ENCODE measurements around the gene ARID3A. TPM values are rescaled to one million over a fixed set of nuclear protein-coding genes. Genes with fewer than 3 reads are reported as not detected.

Gene ARID3A
- total and polyA plus RNA-seq, 2 donors, result 4.4 to 8.8 TPM

GRCh38 chr19:947090-947706 lies 21.4 kb downstream of the ARID3A start:
- 72% methylated on average over 30 of the region's 30 CpGs for WGBS
- Histone ChIP-seq H3K27me3 (ENCODE audit: control insufficient read depth in 2 of 2, insufficient read depth in 1 of 2, low read length in 1 of 2) (peaks cover 0 to 6% of the 10 kb centered on the region in 2 donors), H3K4me1 (ENCODE audit: control insufficient read depth in 2 of 2, insufficient read depth in 2 of 2, low read length in 2 of 2) (peaks cover 0 to 18% of the 10 kb centered on the region in 2 donors), H3K9me3 (ENCODE audit: control insufficient read depth in 2 of 2, insufficient read depth in 1 of 2, low read length in 1 of 2) (peaks cover 0 to 9% of the 10 kb centered on the region in 2 donors), H3K27ac (ENCODE audit: low read depth in 1 of 2, low read length in 1 of 2) (no peak overlapping the region), H3K4me3 (ENCODE audit: low read length in 2 of 2) (no peak overlapping the region), H3K36me3 (ENCODE audit: control insufficient read depth in 2 of 2, insufficient read depth in 2 of 2, low read length in 1 of 2) (peaks cover 13 to 17% of the 10 kb centered on the region in 2 donors)
- DNase-seq (ENCODE audit: low read depth in 6 of 9, low spot score in 9 of 9), result no peak

GRCh38 chr19:947707-948539 lies 22.1 kb downstream of the ARID3A start:
- Histone ChIP-seq H3K4me3 (ENCODE audit: low read length in 2 of 2) (no peak overlapping the region), H3K36me3 (ENCODE audit: control insufficient read depth in 2 of 2, insufficient read depth in 2 of 2, low read length in 1 of 2) (peaks cover 11 to 13% of the 10 kb centered on the region in 2 donors), H3K9me3 (ENCODE audit: control insufficient read depth in 2 of 2, insufficient read depth in 1 of 2, low read length in 1 of 2) (peaks cover 0 to 5% of the 10 kb centered on the region in 2 donors), H3K27me3 (ENCODE audit: control insufficient read depth in 2 of 2, insufficient read depth in 1 of 2, low read length in 1 of 2) (peaks cover 0 to 6% of the 10 kb centered on the region in 2 donors), H3K4me1 (ENCODE audit: control insufficient read depth in 2 of 2, insufficient read depth in 2 of 2, low read length in 2 of 2) (peaks cover 3 to 26% of the 10 kb centered on the region in 2 donors), H3K27ac (ENCODE audit: low read depth in 1 of 2, low read length in 1 of 2) (peak overlapping the region in 1 of 2 donors; percentile 52)
- WGBS, result 53% methylated on average over 47 of the region's 47 CpGs
- DNase-seq (ENCODE audit: low read depth in 6 of 9, low spot score in 9 of 9), result peak in 1 of 9 donors; percentile 41

- Histone ChIP-seq H3K4me1 (ENCODE audit: control insufficient read depth in 2 of 2, insufficient read depth in 2 of 2, low read length in 2 of 2) (peaks cover 5 to 36% of the 10 kb centered on the region in 2 donors), H3K9me3 (ENCODE audit: control insufficient read depth in 2 of 2, insufficient read depth in 1 of 2, low read length in 1 of 2) (no peaks in the 10 kb centered on the region), H3K27me3 (ENCODE audit: control insufficient read depth in 2 of 2, insufficient read depth in 1 of 2, low read length in 1 of 2) (peaks cover 0 to 6% of the 10 kb centered on the region in 2 donors), H3K27ac (ENCODE audit: low read depth in 1 of 2, low read length in 1 of 2) (no peak overlapping the region), H3K36me3 (ENCODE audit: control insufficient read depth in 2 of 2, insufficient read depth in 2 of 2, low read length in 1 of 2) (peaks cover 10 to 13% of the 10 kb centered on the region in 2 donors), H3K4me3 (ENCODE audit: low read length in 2 of 2) (no peak overlapping the region)
- DNase-seq (ENCODE audit: low read depth in 6 of 9, low spot score in 9 of 9), result no peak
- WGBS, result 79% methylated on average over 25 of the region's 25 CpGs
Measured at GRCh38 chr19:948842-949496, 23.1 kb downstream of the ARID3A start.

GRCh38 chr19:950352-951066 lies 24.7 kb downstream of the ARID3A start:
- H3K4me1 ChIP-seq (ENCODE audit: control insufficient read depth in 2 of 2, insufficient read depth in 2 of 2, low read length in 2 of 2), result peaks cover 5 to 37% of the 10 kb centered on the region in 2 donors
- peaks cover 10 to 13% of the 10 kb centered on the region in 2 donors for H3K36me3 ChIP-seq (ENCODE audit: control insufficient read depth in 2 of 2, insufficient read depth in 2 of 2, low read length in 1 of 2)
- no peak overlapping the region for H3K27ac ChIP-seq (ENCODE audit: low read depth in 1 of 2, low read length in 1 of 2)
- no peaks in the 10 kb centered on the region for H3K9me3 ChIP-seq (ENCODE audit: control insufficient read depth in 2 of 2, insufficient read depth in 1 of 2, low read length in 1 of 2)
- peaks cover 0 to 6% of the 10 kb centered on the region in 2 donors for H3K27me3 ChIP-seq (ENCODE audit: control insufficient read depth in 2 of 2, insufficient read depth in 1 of 2, low read length in 1 of 2)
- DNase-seq (ENCODE audit: low read depth in 6 of 9, low spot score in 9 of 9), result no peak
- H3K4me3 ChIP-seq (ENCODE audit: low read length in 2 of 2), result no peak overlapping the region
- 91% methylated on average over 17 of the region's 17 CpGs for WGBS

- Histone ChIP-seq H3K27me3 (ENCODE audit: control insufficient read depth in 2 of 2, insufficient read depth in 1 of 2, low read length in 1 of 2) (peaks cover 0 to 4% of the 10 kb centered on the region in 2 donors), H3K4me1 (ENCODE audit: control insufficient read depth in 2 of 2, insufficient read depth in 2 of 2, low read length in 2 of 2) (peaks cover 5 to 36% of the 10 kb centered on the region in 2 donors), H3K4me3 (ENCODE audit: low read length in 2 of 2) (peak overlapping the region in 1 of 2 donors; percentile 47), H3K36me3 (ENCODE audit: control insufficient read depth in 2 of 2, insufficient read depth in 2 of 2, low read length in 1 of 2) (peaks cover 8 to 10% of the 10 kb centered on the region in 2 donors), H3K27ac (ENCODE audit: low read depth in 1 of 2, low read length in 1 of 2) (peak overlapping the region in 1 of 2 donors; percentile 59), H3K9me3 (ENCODE audit: control insufficient read depth in 2 of 2, insufficient read depth in 1 of 2, low read length in 1 of 2) (no peaks in the 10 kb centered on the region)
- WGBS, result 89% methylated on average over 14 of the region's 14 CpGs
- DNase-seq (ENCODE audit: low read depth in 6 of 9, low spot score in 9 of 9), result no peak
Measured at GRCh38 chr19:952049-952679, 26.3 kb downstream of the ARID3A start.

GRCh38 chr19:952680-953444 lies 27.0 kb downstream of the ARID3A start:
- DNase-seq (ENCODE audit: low read depth in 6 of 9, low spot score in 9 of 9), result peak in 5 of 9 donors; percentile 22 to 55 (median 33)
- Histone ChIP-seq H3K4me3 (ENCODE audit: low read length in 2 of 2) (peak overlapping the region; percentile 14 to 47), H3K27me3 (ENCODE audit: control insufficient read depth in 2 of 2, insufficient read depth in 1 of 2, low read length in 1 of 2) (no peaks in the 10 kb centered on the region), H3K27ac (ENCODE audit: low read depth in 1 of 2, low read length in 1 of 2) (peak overlapping the region in 1 of 2 donors; percentile 59), H3K4me1 (ENCODE audit: control insufficient read depth in 2 of 2, insufficient read depth in 2 of 2, low read length in 2 of 2) (peaks cover 5 to 30% of the 10 kb centered on the region in 2 donors), H3K36me3 (ENCODE audit: control insufficient read depth in 2 of 2, insufficient read depth in 2 of 2, low read length in 1 of 2) (peaks cover 4 to 5% of the 10 kb centered on the region in 2 donors), H3K9me3 (ENCODE audit: control insufficient read depth in 2 of 2, insufficient read depth in 1 of 2, low read length in 1 of 2) (no peaks in the 10 kb centered on the region)
- 34% methylated on average over 21 of the region's 21 CpGs for WGBS

GRCh38 chr19:953445-954271 lies 27.8 kb downstream of the ARID3A start:
- no peaks in the 10 kb centered on the region for H3K9me3 ChIP-seq (ENCODE audit: control insufficient read depth in 2 of 2, insufficient read depth in 1 of 2, low read length in 1 of 2)
- H3K4me1 ChIP-seq (ENCODE audit: control insufficient read depth in 2 of 2, insufficient read depth in 2 of 2, low read length in 2 of 2), result peaks cover 5 to 26% of the 10 kb centered on the region in 2 donors
- H3K27me3 ChIP-seq (ENCODE audit: control insufficient read depth in 2 of 2, insufficient read depth in 1 of 2, low read length in 1 of 2), result no peaks in the 10 kb centered on the region
- no peaks in the 10 kb centered on the region for H3K36me3 ChIP-seq (ENCODE audit: control insufficient read depth in 2 of 2, insufficient read depth in 2 of 2, low read length in 1 of 2)
- 62% methylated on average over 33 of the region's 33 CpGs for WGBS
- DNase-seq (ENCODE audit: low read depth in 6 of 9, low spot score in 9 of 9), result no peak
- H3K4me3 ChIP-seq (ENCODE audit: low read length in 2 of 2), result peak overlapping the region; percentile 14 to 47
- H3K27ac ChIP-seq (ENCODE audit: low read depth in 1 of 2, low read length in 1 of 2), result no peak overlapping the region
